Heart left ventricle (tissue), 13 donors: Measurements from ENCODE around the gene TNS1.

ENCODE experiments used
- POLR2A ChIP-seq, 2 donors: fragments of 450-650 bp; IDR thresholded peaks; one replicate each; pipeline ENCODE4 v1.6.1; 2017; ENCODE audit warnings: antibody characterized with exemption in 2 of 2, mild to moderate bottlenecking in 2 of 2, moderate library complexity in 2 of 2
- TF ChIP-seq, protein P1 (sequence below), 12 donors: fragments of 200-600 bp; sonication (generic) in 4 of 12; IDR thresholded peaks; one replicate each; pipeline versions ENCODE4 v1.5.0 to v1.8.0; 2018 to 2022; ENCODE audit warnings: antibody characterized with exemption in 12 of 12, mild to moderate bottlenecking in 5 of 12
- donor health status: ischemic (EF 13 %, LVEDD 7.1; RV severe dilation, severe dysfunction).
- donor health status: DM: no; HTN: yes; CAD: no.
- donor health status: DM: no; HTN: no; CAD: no.
- donor health status: ischemic (EF 25% LVEDD 6.9; RV normal size, moderate dysfunction).
- donor health status: ischemic (EF 25% LVEDD 5.7; RV mildly dilated, moderate dysfunction).
- donor health status: ischemic (EF 35%, LVEDD 5.7; RV mildly dilated, moderate dysfunction).
- donor health status: nonischemic (EF 11% LVEDD 7.7; RV severe dilation, severe dysfunction).
- donor health status: DM: yes; HTN: yes; CAD: no.
- donor health status: PGD.
- donor health status: ischemic (EF 29% LVEDD 5.4; RV normal size, mild dysfunction).
- donor health status: nonischemic (EF 23%, LVEDD 6.1; RV moderate dilation, normal function).

GRCh38 chr2:217753460-217754200, 249.2 kb downstream of the TNS1 start:
- TF ChIP-seq, protein P1, sequence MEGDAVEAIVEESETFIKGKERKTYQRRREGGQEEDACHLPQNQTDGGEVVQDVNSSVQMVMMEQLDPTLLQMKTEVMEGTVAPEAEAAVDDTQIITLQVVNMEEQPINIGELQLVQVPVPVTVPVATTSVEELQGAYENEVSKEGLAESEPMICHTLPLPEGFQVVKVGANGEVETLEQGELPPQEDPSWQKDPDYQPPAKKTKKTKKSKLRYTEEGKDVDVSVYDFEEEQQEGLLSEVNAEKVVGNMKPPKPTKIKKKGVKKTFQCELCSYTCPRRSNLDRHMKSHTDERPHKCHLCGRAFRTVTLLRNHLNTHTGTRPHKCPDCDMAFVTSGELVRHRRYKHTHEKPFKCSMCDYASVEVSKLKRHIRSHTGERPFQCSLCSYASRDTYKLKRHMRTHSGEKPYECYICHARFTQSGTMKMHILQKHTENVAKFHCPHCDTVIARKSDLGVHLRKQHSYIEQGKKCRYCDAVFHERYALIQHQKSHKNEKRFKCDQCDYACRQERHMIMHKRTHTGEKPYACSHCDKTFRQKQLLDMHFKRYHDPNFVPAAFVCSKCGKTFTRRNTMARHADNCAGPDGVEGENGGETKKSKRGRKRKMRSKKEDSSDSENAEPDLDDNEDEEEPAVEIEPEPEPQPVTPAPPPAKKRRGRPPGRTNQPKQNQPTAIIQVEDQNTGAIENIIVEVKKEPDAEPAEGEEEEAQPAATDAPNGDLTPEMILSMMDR (IDR thresholded peaks at IDR 0.05), result no peak
- TF ChIP-seq POLR2A (IDR thresholded peaks at IDR 0.05), result no peak
